GM12864 (cell line): ENCODE results near the gene CAMSAP1.

Source experiments
- DNase-seq: peaks from one replicate; pipeline ENCODE4 v3.0.0-alpha.2; 2011; ENCODE audit warnings: low read depth
- H3K4me3 ChIP-seq: 2 replicates; pipeline ENCODE4 v1.5.1; 2011; ENCODE audit warnings: mild to moderate bottlenecking, low read depth, low read length, control low read depth
- TF ChIP-seq, protein P1 (sequence below): IDR thresholded peaks from 2 replicates; pipeline ENCODE4 v1.5.1; 2011; ENCODE audit warnings: low read depth, mild to moderate bottlenecking, moderate library complexity, low read length, control low read depth, inconsistent platforms; ENCODE audit errors: missing control alignments

Gene CAMSAP1

DNA sequence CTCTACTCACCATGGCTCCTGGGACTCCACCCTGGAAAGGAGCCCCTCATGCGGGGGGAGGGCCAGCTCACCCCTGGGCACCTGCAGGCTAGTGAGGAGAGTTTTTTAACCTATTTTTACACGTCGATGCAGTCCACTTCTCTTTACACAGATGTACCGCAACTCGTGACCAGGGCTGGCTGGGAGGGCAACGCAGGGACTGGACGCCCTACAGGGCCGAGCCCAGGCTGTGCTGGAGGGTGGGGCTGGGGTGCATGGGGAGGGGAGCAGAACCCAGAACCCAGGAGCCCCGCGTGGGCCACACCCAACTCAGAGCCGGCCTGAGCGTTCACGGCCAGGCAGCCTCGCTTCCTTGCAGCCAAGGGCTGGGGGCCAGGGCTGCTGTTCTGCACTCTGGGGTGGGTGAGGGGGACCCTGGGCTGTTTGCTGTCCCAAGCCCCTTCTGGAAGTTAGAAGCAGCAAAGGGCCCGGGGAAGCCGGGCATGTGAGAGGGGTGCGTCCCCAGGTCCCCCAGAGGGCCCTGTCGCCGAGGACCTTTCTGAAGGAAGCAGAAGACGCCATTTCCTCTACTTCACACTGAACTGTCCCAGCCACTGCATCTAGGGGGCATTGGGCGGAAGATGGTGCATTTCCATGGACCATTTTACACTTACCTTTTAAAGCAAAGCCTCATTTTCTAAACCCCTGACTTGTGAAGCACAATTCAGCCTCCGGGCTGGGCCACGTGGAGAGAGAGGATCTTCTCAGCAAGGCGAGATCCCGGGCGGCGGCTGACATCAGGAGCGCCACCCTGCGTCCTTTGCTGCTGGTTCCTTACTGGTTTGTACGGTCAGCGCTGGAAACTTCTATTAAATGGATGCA lies 114.8 kb downstream of the CAMSAP1 start:
- TF ChIP-seq, protein P1, sequence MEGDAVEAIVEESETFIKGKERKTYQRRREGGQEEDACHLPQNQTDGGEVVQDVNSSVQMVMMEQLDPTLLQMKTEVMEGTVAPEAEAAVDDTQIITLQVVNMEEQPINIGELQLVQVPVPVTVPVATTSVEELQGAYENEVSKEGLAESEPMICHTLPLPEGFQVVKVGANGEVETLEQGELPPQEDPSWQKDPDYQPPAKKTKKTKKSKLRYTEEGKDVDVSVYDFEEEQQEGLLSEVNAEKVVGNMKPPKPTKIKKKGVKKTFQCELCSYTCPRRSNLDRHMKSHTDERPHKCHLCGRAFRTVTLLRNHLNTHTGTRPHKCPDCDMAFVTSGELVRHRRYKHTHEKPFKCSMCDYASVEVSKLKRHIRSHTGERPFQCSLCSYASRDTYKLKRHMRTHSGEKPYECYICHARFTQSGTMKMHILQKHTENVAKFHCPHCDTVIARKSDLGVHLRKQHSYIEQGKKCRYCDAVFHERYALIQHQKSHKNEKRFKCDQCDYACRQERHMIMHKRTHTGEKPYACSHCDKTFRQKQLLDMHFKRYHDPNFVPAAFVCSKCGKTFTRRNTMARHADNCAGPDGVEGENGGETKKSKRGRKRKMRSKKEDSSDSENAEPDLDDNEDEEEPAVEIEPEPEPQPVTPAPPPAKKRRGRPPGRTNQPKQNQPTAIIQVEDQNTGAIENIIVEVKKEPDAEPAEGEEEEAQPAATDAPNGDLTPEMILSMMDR: no peak
- no peak overlapping the region for H3K4me3 ChIP-seq
- no peak for DNase-seq

DNA sequence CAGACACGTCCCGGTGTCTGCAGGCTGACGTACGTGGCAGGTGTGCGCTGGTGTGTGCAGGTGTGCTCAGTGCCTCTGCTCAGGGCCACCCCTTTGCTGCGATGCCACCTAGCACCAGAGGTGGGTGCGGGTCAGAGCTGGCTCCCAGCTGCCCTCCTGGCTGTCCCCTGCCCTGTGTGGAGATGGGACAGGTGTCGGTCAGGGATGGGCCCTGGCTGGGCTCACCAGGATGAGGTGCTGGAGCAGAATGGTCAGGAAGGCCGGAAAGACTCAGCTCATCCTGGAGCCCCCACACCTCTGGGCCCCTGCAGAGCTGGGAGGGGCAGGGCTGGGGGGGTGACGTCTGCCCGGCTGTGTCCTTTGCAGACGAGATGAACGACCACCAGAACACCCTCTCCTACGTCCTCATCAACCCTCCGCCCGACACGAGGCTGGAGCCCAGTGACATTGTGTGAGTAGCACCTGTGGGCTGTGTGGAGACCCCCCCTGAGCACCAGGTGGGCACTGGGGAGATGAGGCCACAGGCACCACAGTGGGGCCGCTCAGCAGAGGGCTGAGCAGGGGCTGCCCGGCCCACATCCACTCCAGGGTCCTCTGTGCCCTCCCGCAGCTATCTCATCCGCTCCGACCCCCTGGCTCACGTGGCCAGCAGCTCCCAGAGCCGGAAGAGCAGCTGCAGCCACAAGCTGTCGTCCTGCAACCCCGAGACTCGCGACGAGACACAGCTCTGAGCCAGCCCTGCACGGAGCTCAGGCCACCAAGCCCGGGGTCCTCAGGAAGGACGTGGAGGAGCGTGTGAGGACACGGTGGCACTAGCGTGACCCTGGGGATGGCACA lies 115.7 kb downstream of the CAMSAP1 start:
- TF ChIP-seq, protein P1: no peak
- H3K4me3 ChIP-seq: no peak overlapping the region
- DNase-seq: no peak

DNA sequence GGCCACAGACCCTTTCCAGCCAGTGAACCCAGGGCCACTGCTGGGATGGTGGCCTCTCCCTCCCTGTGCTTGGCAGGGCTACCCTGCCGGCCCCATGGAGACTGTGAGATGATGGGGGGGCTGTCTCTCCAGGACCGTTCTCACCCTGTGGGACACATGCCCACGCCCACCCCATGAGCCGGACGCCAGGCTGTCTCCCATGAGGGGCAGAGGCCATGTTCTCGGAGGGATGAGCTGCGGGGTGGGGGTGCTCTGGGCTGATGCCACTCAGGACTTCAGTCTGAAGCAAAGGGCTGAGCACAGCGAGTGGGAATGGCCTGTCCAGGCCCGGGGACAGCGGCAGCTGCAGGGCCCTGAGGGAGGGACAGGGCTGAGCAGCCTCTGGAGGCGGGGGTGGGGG lies 116.5 kb downstream of the CAMSAP1 start:
- no peak for DNase-seq
- TF ChIP-seq, protein P1: no peak
- no peak overlapping the region for H3K4me3 ChIP-seq

DNA sequence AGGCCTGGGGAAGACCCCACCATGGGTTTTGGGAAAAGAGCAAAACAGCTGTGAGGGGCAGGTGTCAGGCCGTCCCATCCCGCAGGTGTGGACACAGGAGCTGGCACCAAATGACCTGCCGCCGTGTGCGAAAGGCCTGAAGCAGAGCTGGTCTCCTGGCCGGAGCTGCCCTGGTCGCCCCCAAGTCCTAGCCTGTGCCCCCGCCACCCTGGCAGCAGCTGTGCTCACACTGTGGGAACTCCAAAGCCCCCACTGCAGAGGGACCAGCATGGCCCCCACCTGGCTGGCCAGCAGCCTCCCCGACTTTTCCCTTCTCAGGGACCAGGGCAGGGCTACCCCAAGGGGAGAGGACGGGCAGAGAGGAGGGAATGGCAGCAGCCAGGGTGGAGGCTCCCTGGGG lies 117.0 kb downstream of the CAMSAP1 start:
- DNase-seq: no peak
- H3K4me3 ChIP-seq: no peak overlapping the region
- TF ChIP-seq, protein P1: no peak

DNA sequence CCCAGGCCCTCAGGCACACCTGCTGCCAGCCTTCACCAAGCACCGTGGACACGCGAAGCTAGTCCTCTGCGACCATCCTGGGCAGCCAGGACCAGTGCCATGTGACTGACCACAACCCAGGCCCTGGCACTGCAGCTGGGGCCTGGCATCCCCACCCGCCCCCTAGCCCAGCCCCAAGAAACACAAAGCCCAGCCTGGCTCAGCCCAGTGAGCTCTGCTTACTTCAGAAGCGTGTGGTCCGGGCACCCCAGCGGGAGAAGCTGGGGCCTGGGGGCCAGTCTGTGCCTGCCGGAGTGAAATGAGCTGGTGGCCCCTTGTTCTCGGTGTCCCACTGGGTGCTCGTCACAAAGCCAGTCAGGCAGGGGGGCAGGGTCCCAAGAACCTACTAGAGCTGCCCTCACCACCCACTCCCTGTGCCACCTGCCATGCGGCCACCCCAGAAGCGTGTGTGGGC lies 117.5 kb downstream of the CAMSAP1 start:
- no peak for DNase-seq
- TF ChIP-seq, protein P1: no peak
- no peak overlapping the region for H3K4me3 ChIP-seq

DNA sequence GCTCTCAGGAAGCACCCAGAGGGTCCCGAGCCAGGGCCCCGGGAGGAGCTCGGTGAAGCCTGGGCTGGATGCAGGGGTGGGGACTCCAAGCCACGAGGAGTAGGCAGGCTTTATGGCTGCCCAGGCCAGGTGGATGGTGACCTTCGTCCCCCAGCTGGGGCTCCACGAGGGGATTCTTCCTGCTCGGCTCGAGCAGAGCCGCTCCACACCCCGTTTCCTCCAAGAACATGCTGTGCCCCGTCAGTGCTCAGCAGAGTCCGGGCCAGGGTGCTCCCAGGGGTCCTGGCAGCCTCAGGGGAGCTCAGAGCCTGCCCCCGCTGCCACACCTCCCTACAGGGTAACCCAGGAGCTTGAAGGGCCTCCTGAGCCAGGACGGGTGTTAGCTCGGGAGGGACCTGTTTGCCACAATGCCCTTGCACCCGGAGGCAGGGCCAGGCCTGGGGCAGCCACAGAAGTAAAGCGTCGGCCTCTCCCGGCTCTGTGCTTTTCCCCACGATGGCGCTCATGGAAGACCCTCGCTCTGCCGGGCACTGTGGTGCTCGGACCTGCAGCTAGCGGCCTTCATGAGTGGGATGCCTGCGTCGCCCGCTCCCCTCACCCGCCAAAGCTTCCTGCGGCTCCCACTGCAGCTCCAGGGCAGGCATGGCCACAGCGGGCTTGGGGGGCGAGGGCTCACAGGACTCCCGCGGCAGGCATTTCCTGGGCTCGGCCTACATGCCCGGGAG lies 118.6 kb downstream of the CAMSAP1 start:
- TF ChIP-seq, protein P1: no peak
- H3K4me3 ChIP-seq: no peak overlapping the region
- DNase-seq: no peak
